Fibroblast of pulmonary artery (primary cell): ENCODE results near the gene DCLRE1A.

Experiments used
- DNase-seq: peaks from one replicate; pipeline ENCODE4 v3.0.0-alpha.2; 2010; ENCODE audit warnings: low read depth
- H3K4me3 ChIP-seq: replicated peaks from 2 replicates; pipeline ENCODE4 v1.5.1; 2011; ENCODE audit warnings: low read depth, mild to moderate bottlenecking, control low read depth, low read length, moderate library complexity
- CTCF ChIP-seq: IDR thresholded peaks from 2 replicates; pipeline ENCODE4 v1.5.1; 2011; ENCODE audit warnings: mild to moderate bottlenecking, control low read depth, low read length, inconsistent platforms; ENCODE audit errors: missing control alignments

Gene DCLRE1A

GRCh38 chr10:113875212-113875611, 21.3 kb upstream of the DCLRE1A start:
- no peak overlapping the region for H3K4me3 ChIP-seq
- no peak for DNase-seq
- no peak for TF ChIP-seq CTCF

GRCh38 chr10:113872139-113873030, 18.5 kb upstream of the DCLRE1A start:
- no peak for TF ChIP-seq CTCF
- H3K4me3 ChIP-seq, result no peak overlapping the region
- peak; percentile 23 for DNase-seq

- TF ChIP-seq CTCF, result no peak
- no peak for DNase-seq
Measured at GRCh38 chr10:113869789-113870188, 15.9 kb upstream of the DCLRE1A start.

GRCh38 chr10:113867904-113868303, 14.0 kb upstream of the DCLRE1A start:
- no peak overlapping the region for H3K4me3 ChIP-seq
- no peak for DNase-seq
- TF ChIP-seq CTCF, result no peak

More at GRCh38 chr10:113869789-113870188, 15.9 kb upstream of the DCLRE1A start:
- no peak overlapping the region for H3K4me3 ChIP-seq

GRCh38 chr10:113866551-113867394, 12.9 kb upstream of the DCLRE1A start:
- H3K4me3 ChIP-seq, result no peak overlapping the region
- TF ChIP-seq CTCF, result no peak
- DNase-seq, result peak; percentile 17

GRCh38 chr10:113865901-113866300, 12.0 kb upstream of the DCLRE1A start:
- no peak for DNase-seq
- no peak for TF ChIP-seq CTCF
- H3K4me3 ChIP-seq, result no peak overlapping the region
